AG09319 (cell line): ENCODE results near the gene TTC7B.

ENCODE experiments used
- DNase-seq: peaks from one replicate; pipeline ENCODE4 v3.0.0-alpha.2; 2010; ENCODE audit warnings: low read depth; ENCODE audit errors: extremely low read depth
- TF ChIP-seq, protein P1 (sequence below): IDR thresholded peaks from 2 replicates; pipeline ENCODE4 v1.5.1; 2011; ENCODE audit warnings: low read depth, mild to moderate bottlenecking, inconsistent platforms, low read length, moderate library complexity

The TTC7B gene

GRCh38 chr14:90523961-90524875 is 292.0 kb downstream of the TTC7B start:
- TF ChIP-seq, protein P1, sequence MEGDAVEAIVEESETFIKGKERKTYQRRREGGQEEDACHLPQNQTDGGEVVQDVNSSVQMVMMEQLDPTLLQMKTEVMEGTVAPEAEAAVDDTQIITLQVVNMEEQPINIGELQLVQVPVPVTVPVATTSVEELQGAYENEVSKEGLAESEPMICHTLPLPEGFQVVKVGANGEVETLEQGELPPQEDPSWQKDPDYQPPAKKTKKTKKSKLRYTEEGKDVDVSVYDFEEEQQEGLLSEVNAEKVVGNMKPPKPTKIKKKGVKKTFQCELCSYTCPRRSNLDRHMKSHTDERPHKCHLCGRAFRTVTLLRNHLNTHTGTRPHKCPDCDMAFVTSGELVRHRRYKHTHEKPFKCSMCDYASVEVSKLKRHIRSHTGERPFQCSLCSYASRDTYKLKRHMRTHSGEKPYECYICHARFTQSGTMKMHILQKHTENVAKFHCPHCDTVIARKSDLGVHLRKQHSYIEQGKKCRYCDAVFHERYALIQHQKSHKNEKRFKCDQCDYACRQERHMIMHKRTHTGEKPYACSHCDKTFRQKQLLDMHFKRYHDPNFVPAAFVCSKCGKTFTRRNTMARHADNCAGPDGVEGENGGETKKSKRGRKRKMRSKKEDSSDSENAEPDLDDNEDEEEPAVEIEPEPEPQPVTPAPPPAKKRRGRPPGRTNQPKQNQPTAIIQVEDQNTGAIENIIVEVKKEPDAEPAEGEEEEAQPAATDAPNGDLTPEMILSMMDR, result no peak
- DNase-seq, result no peak

DNA sequence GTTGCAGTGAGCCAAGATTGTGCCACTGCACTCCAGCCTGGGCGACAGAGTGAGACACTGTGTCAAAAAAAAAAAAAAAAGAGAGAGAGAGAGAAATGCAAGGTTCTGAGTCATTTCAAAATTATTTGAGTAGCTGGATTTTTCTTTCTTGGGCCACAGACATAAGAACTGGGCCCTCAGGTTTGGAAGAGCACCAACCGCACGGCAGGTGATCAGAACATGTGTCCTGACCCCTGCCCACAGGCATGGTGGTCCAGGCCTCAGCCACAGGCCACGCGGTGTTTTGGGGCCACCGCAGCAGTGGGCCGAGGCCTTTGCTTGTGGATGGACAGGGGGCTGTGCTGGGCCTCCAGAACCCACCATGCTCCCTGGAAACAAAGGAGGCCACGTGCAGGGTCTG is 292.7 kb downstream of the TTC7B start:
- TF ChIP-seq, protein P1, result no peak
- no peak for DNase-seq

GRCh38 chr14:90522571-90523191 is 293.5 kb downstream of the TTC7B start:
- TF ChIP-seq, protein P1, result no peak
- no peak for DNase-seq

DNA sequence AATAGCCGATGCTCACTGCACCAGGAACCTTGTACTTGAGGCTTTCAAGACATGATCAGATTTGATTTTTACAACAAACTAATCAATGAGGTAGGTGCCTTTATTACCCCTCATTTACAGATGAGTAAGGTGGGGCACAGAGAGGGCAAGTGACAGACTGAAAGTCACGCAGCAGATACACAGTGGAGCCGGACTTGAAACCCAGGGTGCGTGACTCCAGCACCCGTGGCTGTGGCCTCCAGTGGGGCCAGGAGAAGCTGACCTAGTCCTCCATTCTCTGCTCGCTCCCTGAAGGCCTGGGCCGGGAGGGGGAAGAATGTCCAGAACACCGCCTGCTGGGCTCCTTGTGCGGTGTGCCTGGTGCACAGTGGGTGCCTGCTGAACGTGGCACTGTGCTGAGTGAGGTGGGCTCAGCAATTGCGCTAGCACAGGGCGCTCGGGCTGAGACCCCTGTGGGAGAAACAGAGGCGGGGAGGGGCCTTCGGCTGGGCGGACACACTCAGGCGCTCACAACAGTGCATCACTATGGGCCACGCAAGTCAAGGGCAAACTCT is 294.2 kb downstream of the TTC7B start:
- no peak for DNase-seq
- TF ChIP-seq, protein P1, result no peak

- no peak for DNase-seq
- TF ChIP-seq, protein P1, result no peak
Observed at GRCh38 chr14:90521084-90521929, 294.9 kb downstream of the TTC7B start.

DNA sequence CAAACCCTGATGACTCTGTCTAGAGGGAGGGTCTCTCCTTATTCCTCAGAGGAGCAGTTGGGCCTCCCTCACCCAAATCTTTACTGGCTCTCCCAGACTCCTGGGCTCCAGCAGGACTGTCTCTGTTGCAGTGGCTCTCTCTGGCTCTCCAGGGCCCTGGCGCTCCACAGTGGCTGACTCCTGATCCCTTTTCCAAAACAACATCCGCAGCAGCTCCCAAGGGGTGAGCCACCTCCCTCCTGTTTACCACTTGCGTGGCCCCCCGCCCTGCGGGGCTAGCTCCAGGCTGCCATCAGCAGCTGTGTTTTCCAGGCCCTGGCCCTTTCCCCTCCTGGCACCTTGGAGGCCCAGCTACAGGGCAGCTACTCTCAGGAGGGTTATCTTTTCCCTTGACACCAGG is 295.9 kb downstream of the TTC7B start:
- no peak for DNase-seq
- TF ChIP-seq, protein P1, result no peak
